Panc1 (cell line): ENCODE measurements around the gene AP3S2. TPM values are rescaled to one million over a fixed set of nuclear protein-coding genes. Genes with fewer than 3 reads are reported as not detected.

Experiments
- ATAC-seq: fragments of 200-7000 bp; cut with Tn5 transposase; 2 replicates; pipeline ENCODE4 v1.9.1; 2020; ENCODE audit warnings: mild to moderate bottlenecking, moderate library complexity
- BruUV-seq: library from RNA; stranded (reverse); fragments of 400-500 nt; replicated peaks from 2 replicates; lab custom pipeline; 2021; lab: Mats Ljungman, UMichigan
- CTCF ChIA-PET: fragments of 300-600 bp; sonication (Branson Sonifier 250); formaldehyde crosslinking; loops from one replicate; lab custom pipeline; 2022; ENCODE audit warnings: antibody characterized with exemption; lab: Charles Lee
- POLR2A ChIA-PET: fragments of 300-600 bp; sonication (Branson Sonifier 250); formaldehyde crosslinking; loops from one replicate; lab custom pipeline; 2022; ENCODE audit warnings: antibody characterized with exemption; lab: Charles Lee
- DNase-seq: peaks from one replicate; pipeline ENCODE4 v3.0.0-alpha.2; 2010; ENCODE audit warnings: low read depth, low spot score
- H3K27ac ChIP-seq: 2 replicates; pipeline ENCODE4 v1.5.1; 2011; ENCODE audit warnings: mild to moderate bottlenecking, low read length, inconsistent platforms
- H3K27me3 ChIP-seq: fragments of 200-500 bp; sonication (Bioruptor generic); 2 replicates; pipeline ENCODE4 v1.6.0; 2014; ENCODE audit warnings: low read length, inconsistent platforms; ENCODE audit not compliant: control insufficient read depth, insufficient read depth
- H3K36me3 ChIP-seq: fragments of 200-500 bp; sonication (Bioruptor generic); 2 replicates; pipeline ENCODE4 v1.5.1; 2014; ENCODE audit warnings: inconsistent platforms, mild to moderate bottlenecking, low read length, moderate library complexity; ENCODE audit not compliant: control insufficient read depth, insufficient read depth
- H3K4me1 ChIP-seq: 2 replicates; pipeline ENCODE4 v1.5.1; 2011; ENCODE audit warnings: inconsistent platforms, mild to moderate bottlenecking, low read length, moderate library complexity; ENCODE audit not compliant: control insufficient read depth, insufficient read depth
- H3K4me3 ChIP-seq, 2 experiments: 2 replicates each; pipeline ENCODE4 v1.5.1; 2011 to 2012; ENCODE audit warnings: low read depth in 2 of 2, low read length in 2 of 2, mild to moderate bottlenecking in 2 of 2, inconsistent platforms in 1 of 2, moderate library complexity in 1 of 2
- H3K9me3 ChIP-seq: fragments of 200-500 bp; sonication (Bioruptor generic); 2 replicates; pipeline ENCODE4 v1.5.1; 2014; ENCODE audit warnings: low read depth, mild to moderate bottlenecking, inconsistent platforms, low read length, moderate library complexity; ENCODE audit not compliant: control insufficient read depth, insufficient read depth
- CTCF ChIP-seq: fragments of 450-650 bp; IDR thresholded peaks from 2 replicates; pipeline ENCODE4 v1.5.1; 2017; ENCODE audit warnings: mild to moderate bottlenecking
- POLR2AphosphoS5 ChIP-seq: IDR thresholded peaks from 2 replicates; pipeline ENCODE4 v1.6.1; 2012; ENCODE audit warnings: mild to moderate bottlenecking, low read depth, low read length, moderate library complexity
- REST ChIP-seq, 2 experiments: IDR thresholded peaks; 2 replicates each; pipeline ENCODE4 v1.6.1; 2011 to 2012; ENCODE audit warnings: low read depth in 2 of 2, control low read depth in 1 of 2, low read length in 1 of 2, mild to moderate bottlenecking in 1 of 2, moderate library complexity in 1 of 2; ENCODE audit not compliant: insufficient read depth in 1 of 2
- SIN3A ChIP-seq: IDR thresholded peaks from 2 replicates; pipeline ENCODE4 v1.6.1; 2012; ENCODE audit warnings: low read depth, mild to moderate bottlenecking, low read length, moderate library complexity, borderline replicate concordance; ENCODE audit not compliant: insufficient read depth
- TCF7L2 ChIP-seq: IDR thresholded peaks from 2 replicates; pipeline ENCODE4 v1.6.1; 2011; ENCODE audit warnings: mild to moderate bottlenecking, low read depth, low read length, inconsistent platforms
- in situ Hi-C: cut with HindIII; loops from 2 replicates; pipeline ENCODE4 v1.10.0; 2016; ENCODE audit warnings: low sequenced_read_pairs, low pct_unique_long_range_greater_than_20kb
- intact Hi-C: fragments of 100-400 bp; cut with micrococcal nuclease; formaldehyde crosslinking; loops from one replicate; pipeline ENCODE4 v1.10.0; 2022; ENCODE audit not compliant: unreplicated experiment
- total RNA-seq: library from RNA; stranded (reverse); gene quantifications from one replicate; pipeline ENCODE4 v1.2.1, GENCODE V29; 2021; ENCODE audit not compliant: unreplicated experiment

The AP3S2 gene
- total RNA-seq, 1 experiment from 2014 or later, result 24.6 TPM

- Histone ChIP-seq H3K9me3 (no peaks in the 10 kb centered on the region), H3K4me1 (no peaks in the 10 kb centered on the region), H3K27ac (no peak overlapping the region), H3K36me3 (0 out of 2 replicates have a peak, but pooled peaks cover 3% of the 10 kb centered on the region), H3K27me3 (no peaks in the 10 kb centered on the region), H3K4me3 (no peak overlapping the region)
- intact Hi-C loops, result no loop called here
- CTCF ChIA-PET, result no interaction called here
- POLR2A ChIA-PET, result no interaction called here
- no TSS peak for BruUV-seq
- no peak; the same call in 1 of the 2 replicates for ATAC-seq
- DNase-seq, result no peak
- in situ Hi-C loops, result no loop called here
- TF ChIP-seq CTCF, result no peak
- TF ChIP-seq POLR2AphosphoS5, result no peak
- no peak for TF ChIP-seq SIN3A
Measured at GRCh38 chr15:89802986-89803824, 90.6 kb downstream of the AP3S2 start.

GRCh38 chr15:89802231-89802928 lies 91.4 kb downstream of the AP3S2 start:
- in situ Hi-C loops, result no loop called here

More at GRCh38 chr15:89802231-89802928, 91.4 kb downstream of the AP3S2 start:
- CTCF ChIA-PET, result no interaction called here
- H3K4me1 ChIP-seq, result no peaks in the 10 kb centered on the region
- no peak overlapping the region for H3K27ac ChIP-seq
- no peak for TF ChIP-seq REST (IDR thresholded peaks at IDR 0.05; ENCODE audit: insufficient read depth in 1 of 2, low read depth in 2 of 2, low read length in 1 of 2)
- TF ChIP-seq POLR2AphosphoS5, result no peak
- no peak for TF ChIP-seq CTCF
- TF ChIP-seq TCF7L2, result no peak
- TF ChIP-seq SIN3A, result no peak
- POLR2A ChIA-PET, result no interaction called here
- intact Hi-C loops, result no loop called here
- H3K36me3 ChIP-seq, result 0 out of 2 replicates have a peak, but pooled peaks cover 3% of the 10 kb centered on the region
- no peak for ATAC-seq
- DNase-seq, result no peak
- no peaks in the 10 kb centered on the region for H3K9me3 ChIP-seq
- no peaks in the 10 kb centered on the region for H3K27me3 ChIP-seq
- no peak overlapping the region for H3K4me3 ChIP-seq
- no TSS peak for BruUV-seq
